GM19193 (cell line): Measurements from ENCODE around the gene NOL9.

ENCODE experiments used
- POLR2A ChIP-seq: IDR thresholded peaks from 4 replicates; pipeline ENCODE4 v1.6.1; 2011; ENCODE audit not compliant: insufficient read depth, insufficient read length; ENCODE audit errors: extremely low read depth

The NOL9 gene

DNA sequence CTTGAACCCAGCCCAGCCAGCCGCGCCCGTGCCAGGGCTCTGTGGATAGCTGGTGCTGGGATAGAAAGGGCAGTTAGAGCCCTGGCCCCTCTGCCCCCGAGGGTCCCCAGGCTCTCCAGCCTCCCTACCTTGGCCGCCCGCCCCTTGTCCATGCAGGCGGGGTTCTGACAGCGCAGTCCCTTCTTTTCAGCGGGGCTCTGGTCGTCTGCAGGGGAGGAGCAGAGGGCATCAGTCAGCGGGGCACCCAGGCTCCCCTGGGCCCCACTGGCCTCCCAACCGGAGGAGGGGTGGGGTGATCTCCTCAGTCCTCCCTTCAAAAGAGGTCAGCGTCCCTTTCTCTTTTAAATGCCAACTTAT is 58.0 kb downstream of the NOL9 start:
- no peak for TF ChIP-seq POLR2A

DNA sequence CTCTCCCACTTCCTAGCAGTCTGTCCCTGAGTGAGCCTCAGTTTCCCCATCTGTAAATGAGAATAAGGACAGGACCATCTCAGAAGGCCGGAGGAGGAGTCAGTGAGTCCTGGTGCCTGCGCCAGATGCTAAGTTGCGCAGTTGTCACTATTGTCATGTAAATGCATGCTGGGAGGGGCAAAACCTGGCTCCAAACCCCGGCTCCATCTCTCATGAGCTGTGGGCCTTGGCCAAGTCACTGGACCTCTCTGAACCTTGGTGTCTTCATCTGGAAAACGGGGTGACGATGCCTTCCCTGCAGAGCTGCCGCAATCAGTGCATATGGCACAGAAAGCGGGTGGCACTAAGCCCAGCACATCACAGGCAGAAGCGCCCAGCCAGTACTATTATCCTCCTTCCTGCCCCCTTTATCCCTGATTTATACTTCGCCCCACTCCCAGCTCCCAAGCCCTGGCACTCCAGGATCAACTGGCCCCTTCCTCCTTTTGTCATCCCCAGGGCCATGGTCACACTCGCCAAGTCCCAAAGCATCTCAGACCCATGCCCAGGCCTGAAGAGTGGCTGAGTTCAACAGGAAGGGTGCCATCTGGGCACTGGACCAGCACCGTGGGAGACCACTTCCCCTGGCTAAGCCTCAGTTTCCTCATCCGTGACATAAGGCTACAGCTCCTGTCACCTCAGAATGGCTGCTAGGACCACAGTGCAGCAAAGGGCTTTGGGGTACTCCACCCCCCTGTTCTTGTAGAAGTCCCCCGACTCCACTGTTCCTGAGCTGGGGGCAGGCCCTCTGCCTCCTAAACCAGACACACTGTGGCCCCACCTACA is 58.6 kb downstream of the NOL9 start:
- no peak for TF ChIP-seq POLR2A

DNA sequence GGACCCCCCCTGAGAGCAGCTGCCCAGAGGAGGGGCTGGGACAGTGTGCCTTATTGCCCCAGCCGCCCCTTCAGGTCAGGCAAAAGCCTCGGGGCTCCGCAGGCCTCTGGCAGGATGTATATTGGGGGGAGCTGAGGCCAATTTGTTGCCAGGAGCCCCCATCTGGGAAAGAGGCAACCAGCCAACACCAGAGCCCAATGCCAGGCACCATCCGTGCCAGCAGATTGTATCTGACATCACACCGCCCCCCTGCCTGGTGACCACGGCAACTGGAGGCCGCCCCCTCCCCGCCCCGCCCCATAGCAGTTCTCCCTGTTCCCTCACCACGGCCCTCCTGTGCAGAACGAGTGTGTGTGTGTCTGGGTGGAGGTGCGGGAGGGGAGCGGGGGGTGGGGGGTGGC is 59.3 kb downstream of the NOL9 start:
- no peak for TF ChIP-seq POLR2A

DNA sequence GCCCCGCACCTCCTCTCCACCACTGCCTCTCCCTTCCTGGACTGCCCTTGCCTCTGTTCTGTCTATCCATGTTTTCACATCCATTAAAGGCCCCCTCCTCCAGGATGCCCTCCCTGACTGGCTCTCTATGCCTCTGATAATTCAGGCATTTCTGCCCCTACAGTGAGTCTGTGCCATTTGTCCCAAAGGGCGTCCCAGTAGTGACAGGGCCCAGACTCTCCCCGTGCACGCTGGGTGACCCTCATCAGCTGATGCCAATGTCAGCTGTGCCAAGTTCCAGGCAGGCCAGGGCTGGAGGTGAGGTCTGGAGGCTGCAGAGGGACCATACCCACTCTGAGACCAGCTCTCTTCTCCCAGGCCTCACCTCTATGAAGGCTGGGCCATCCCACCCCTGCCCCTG is 59.7 kb downstream of the NOL9 start:
- TF ChIP-seq POLR2A = no peak

DNA sequence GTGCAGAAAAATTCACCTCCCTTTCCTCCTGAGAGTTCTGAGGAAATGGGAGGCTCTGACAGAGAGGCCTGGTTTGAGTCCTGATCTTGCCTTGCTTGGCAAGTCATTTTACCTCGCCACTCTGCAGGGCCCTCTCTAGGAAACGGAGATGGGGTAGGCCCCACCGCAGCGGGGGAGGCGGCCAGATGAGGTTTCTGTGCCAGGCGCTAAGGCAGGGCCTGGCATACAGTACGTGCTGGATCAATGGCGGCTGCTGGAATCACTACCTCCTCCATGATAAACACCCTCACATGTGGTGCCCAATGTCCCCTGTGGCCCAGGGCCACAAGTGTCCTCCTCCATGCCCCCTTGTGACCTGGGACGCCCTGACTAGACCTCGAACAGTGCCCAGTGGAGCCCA is 62.3 kb downstream of the NOL9 start:
- TF ChIP-seq POLR2A = no peak

DNA sequence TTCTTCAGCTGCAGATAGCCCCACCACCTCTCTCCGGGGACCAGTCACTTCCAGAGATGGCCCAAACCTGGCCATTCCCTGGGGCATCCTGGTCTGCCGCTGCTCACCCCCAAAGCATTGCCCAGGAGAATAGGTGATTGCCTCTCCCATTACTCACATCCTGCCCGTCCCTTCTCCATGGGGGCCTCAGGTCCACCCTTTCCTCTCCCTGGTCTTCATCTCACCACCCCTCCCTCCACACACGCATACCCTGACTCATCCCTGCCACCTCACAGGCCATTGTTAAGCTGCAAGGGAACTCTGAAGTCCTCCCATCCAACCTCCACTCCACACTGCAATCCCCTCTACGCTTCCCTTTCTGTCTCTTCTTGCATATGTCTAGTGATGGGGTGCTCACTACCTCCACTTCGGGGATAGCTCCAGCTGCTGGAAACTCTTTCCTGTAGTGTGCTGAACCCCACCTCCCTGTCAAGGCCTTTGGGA is 62.8 kb downstream of the NOL9 start, which contains the start of gene PLEKHG5:
Gene PLEKHG5, minus strand, starts transcription at position 188 of the 483 bp plus-strand sequence. CDS start 14,096 bp downstream, outside the sequence.
- TF ChIP-seq POLR2A = no peak

DNA sequence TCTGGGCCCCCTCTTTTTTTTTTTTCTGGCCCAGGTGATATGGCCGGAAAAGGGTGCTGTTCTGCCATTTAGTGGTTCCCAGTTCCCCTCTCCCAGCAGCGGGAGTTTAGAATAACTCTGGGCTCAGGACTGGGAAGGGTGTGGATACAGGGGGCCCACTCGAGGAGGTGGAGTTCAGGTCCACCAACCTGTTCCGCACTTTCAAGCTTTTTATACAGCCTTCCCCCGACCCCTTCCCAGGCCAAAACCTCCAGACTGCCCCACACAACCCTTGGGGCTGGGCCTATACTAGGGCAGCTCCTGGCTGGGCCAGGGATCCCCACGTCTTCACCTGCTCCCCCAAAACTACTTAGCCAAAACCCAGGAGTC is 63.2 kb downstream of the NOL9 start:
- TF ChIP-seq POLR2A = no peak

DNA sequence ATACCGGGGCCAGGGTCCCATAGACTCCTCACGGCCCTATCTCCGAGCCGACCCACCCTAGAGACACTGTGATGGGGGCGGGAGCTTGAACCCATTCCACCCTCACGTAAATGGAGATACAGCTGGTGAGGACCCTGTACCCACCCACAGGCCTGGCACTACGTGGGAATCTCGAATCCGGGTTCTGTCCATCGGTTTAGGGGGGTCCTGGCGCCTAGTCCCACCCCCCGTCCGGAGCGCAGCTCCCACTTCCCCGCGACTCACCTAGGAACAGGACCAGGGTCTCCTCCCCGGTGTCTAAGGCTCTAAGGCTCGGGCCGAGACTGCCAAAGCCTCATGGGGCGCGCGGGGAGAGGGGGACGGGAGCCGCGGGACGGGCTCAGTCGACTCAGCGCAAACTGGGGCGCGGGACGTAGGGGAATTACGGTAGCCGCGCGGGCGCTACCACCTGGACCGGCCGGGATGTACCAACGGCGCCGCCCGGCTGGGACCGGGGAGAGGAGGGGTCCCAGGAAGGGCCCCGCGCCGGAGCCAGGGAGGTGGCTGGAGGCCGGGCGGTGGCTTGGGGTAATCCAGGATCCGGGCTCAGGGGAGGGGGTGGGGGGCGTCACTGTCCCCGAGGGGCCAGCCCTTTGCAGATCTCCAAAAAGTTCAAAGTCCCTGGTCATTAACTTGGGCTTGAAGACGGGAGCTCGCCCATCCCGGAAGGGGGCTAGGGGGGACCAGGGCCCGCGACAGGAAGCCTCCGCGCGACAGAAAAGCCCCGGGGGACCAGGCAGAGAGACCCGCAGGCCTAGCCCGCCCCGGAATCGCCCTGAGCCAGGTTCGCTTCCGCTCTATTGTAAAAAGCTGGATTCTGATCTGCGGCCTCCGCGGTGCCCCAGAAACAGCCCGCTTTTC is 63.9 kb downstream of the NOL9 start:
- TF ChIP-seq POLR2A = peak; percentile 50

DNA sequence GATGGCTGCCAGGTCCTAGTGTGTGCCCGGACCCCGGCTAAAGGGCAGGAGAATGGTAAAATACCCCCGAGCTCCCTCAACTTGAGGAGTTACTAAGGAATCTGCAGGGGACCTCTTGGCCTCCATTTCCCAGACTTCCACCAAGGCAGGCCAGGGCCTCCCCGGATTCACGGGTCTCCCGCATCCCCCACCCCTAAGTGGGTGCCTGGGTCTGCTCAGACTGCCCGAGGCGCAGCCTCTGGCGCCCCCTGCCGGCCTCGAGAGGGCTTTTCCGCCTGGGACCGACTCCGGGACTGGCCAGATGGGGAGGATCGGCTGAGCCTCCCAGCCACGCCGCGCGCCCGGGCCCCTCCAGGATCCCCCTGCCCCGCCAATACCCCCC is 64.5 kb downstream of the NOL9 start:
- no peak for TF ChIP-seq POLR2A

DNA sequence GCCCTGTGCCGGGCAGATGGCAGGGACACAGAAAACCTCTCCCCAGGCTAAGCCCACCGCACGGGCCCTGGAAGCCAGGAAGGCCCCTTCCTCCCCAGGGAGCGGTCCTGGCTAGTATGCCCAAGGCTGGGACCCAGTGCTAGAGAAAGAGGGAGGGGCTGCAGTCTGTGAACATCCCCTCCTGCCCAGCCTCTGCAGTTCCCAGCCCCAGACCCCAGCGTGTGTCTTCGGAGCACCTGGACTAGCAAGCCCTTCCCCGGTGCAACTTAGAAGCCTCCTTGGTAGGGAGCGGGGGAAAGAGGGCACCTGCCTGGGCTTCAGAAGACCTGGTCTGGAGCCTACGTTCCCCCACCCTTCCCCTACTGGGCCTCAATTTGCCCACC is 64.9 kb downstream of the NOL9 start:
- TF ChIP-seq POLR2A = no peak

DNA sequence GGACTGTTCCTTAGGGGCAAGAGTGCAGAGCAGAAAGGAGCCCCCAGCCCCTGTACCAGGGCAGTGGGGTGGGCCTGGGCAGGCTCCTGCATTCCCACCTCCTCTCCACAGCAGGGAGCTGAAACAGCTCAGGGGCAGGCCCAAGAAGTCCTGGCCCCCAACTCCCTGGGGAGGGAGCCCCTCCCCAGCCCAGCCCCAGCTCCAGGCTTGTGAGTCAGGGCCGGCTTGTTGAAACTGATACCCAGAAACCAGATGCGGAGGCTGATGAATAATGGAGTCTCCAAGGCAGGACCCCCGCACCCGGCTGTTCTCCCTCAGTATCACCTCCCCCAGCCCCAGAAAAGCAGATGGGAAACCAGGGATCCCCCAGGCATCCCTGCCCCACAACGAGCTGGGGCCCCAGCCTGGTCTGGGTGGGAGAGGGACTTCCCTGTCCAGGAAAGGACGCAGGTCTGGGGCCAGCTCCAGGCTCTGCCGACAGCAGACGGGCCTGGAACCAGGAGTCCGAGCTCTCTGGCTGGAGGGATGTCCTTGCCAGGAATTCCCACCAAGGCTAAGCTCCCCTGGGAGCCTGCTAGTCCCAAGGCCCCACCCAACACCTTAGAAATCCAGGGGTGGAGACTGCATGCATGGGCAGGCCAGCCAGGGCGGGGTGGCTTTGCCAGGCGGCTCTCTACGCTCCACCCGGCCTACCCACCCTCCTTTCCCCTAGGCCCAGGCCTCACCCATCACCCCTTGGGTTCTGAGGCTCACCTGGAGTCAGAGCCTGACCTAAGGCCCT is 65.5 kb downstream of the NOL9 start:
- no peak for TF ChIP-seq POLR2A

DNA sequence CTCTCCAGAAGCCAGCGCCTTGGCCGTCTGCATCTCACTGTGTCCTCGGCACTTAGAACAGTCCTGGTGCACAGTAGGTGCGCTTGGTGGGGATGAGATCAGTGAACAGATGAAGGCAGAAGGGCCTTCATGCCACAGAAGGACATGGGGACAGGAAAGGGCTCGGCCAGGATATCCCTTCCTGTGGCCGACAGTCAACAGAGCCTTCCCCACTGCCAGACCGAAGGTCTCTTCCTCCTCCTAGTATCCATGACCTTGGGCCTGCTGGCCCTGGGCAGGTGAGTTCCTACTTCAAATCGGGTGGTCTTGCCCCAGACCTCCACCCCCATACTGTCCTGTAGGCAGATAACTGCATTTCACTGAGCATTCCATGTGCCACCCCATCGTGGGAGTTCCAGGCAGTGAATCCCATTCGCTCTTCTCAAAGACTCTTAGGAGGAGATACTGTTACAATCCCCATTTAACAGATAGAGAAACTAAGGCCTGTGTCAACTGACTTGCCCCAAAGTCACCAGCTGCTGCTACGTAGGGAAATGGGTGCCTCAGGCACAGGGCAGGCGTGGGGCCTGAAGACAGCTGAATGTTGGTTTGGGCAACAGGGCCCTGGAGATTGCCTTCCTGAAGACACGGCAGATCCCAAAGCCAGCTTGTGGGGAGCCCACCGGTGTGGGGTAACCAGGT is 66.4 kb downstream of the NOL9 start:
- TF ChIP-seq POLR2A = no peak

DNA sequence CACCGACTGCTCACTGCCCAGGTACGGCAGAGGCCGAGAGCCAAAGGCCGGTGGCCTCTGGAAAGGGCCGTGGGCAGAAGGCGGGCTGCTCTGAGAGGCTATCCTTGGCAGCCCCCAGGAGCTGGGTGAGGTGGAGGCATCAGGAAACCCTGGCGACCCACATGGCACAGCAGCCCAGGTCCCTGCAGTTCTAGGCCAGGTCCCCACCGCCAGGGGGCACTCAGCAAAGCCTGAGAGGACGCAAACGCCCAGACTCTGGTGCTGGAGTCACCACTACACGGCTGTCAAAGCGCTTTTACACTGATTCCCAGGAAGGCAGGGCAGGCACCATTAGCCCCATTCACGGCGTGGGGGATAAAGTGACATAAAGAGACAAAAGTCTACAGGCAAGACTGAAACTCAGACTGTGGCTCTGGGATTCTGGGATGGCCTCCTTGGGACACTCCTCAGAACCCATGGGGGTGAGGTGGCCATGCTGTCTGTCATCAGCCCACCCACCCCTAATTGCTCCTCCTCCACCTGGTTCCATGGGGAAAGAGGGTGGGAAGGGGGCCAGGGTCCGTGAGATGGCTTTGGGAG is 67.8 kb downstream of the NOL9 start:
- TF ChIP-seq POLR2A = no peak
